ENCODE results near the gene GPER1. TPM values are rescaled to one million over a fixed set of nuclear protein-coding genes. Genes with fewer than 3 reads are reported as not detected.
A peak's percentile ranks its signal among the peaks of the same experiment; 100 is the strongest.
"Not testable (repeated sequence)": the region's sequence is repeated elsewhere in the genome, so short reads cannot be mapped to it uniquely, and the experiment has no call there.

GPER1 gene
- total RNA-seq, 2 donors from 2014 or later: not detected

- not testable (repeated sequence) for H3K36me3 Mint-ChIP-seq; DNase-seq (ENCODE audit: low spot score in 2 of 2); ATAC-seq
- H3K9me3 Mint-ChIP-seq: peaks cover 0 to 10% of the 10 kb centered on the region in 2 donors
- peak overlapping the region in 1 of 2 donors; percentile 93 for H3K27ac Mint-ChIP-seq
These were observed 27.5 kb downstream of the GPER1 start for GRCh38 chr7:1115171-1116045.

- H3K36me3 Mint-ChIP-seq; DNase-seq (ENCODE audit: low spot score in 2 of 2); ATAC-seq; H3K27ac Mint-ChIP-seq: not testable (repeated sequence)
- peaks cover 0 to 10% of the 10 kb centered on the region in 2 donors for H3K9me3 Mint-ChIP-seq
These were observed 28.6 kb downstream of the GPER1 start for GRCh38 chr7:1116383-1117008.

- peaks cover 7 to 8% of the 10 kb centered on the region in 2 donors for H3K36me3 Mint-ChIP-seq
- DNase-seq (ENCODE audit: low spot score in 2 of 2) (no peak), ATAC-seq (no peak)
- peak overlapping the region; percentile 73 to 76 for H3K27ac Mint-ChIP-seq
- H3K9me3 Mint-ChIP-seq: peaks cover 0 to 10% of the 10 kb centered on the region in 2 donors
These were observed 29.5 kb downstream of the GPER1 start for GRCh38 chr7:1117321-1117928.

GRCh38 chr7:1119201-1119600 lies 31.3 kb downstream of the GPER1 start:
- ATAC-seq (no peak), DNase-seq (ENCODE audit: low spot score in 2 of 2) (no peak)
- Mint-ChIP-seq H3K9me3 (peaks cover 0 to 10% of the 10 kb centered on the region in 2 donors), H3K27ac (peak overlapping the region in 1 of 2 donors; percentile 16), H3K36me3 (peaks cover 7 to 8% of the 10 kb centered on the region in 2 donors)

- H3K27ac Mint-ChIP-seq: no peak overlapping the region
- peaks cover 0 to 10% of the 10 kb centered on the region in 2 donors for H3K9me3 Mint-ChIP-seq
- DNase-seq (ENCODE audit: low spot score in 2 of 2): no peak
- no peak for ATAC-seq
- H3K36me3 Mint-ChIP-seq: peaks cover 7 to 8% of the 10 kb centered on the region in 2 donors
These were observed 32.9 kb downstream of the GPER1 start for GRCh38 chr7:1120791-1121190.

- Mint-ChIP-seq H3K27ac (no peak overlapping the region), H3K36me3 (peaks cover 7 to 8% of the 10 kb centered on the region in 2 donors), H3K9me3 (peaks cover 0 to 7% of the 10 kb centered on the region in 2 donors)
- DNase-seq (ENCODE audit: low spot score in 2 of 2) (no peak), ATAC-seq (no peak)
These were observed 33.6 kb downstream of the GPER1 start for GRCh38 chr7:1121476-1121875.

GRCh38 chr7:1121886-1122831 lies 34.2 kb downstream of the GPER1 start:
- H3K27ac Mint-ChIP-seq: peak overlapping the region in 1 of 2 donors; percentile 22
- no peak for ATAC-seq
- peaks cover 0 to 7% of the 10 kb centered on the region in 2 donors for H3K9me3 Mint-ChIP-seq

GRCh38 chr7:1122832-1123501 lies 35.1 kb downstream of the GPER1 start:
- no peak for DNase-seq (ENCODE audit: low spot score in 2 of 2)
- Mint-ChIP-seq H3K36me3 (peaks cover under 1% of the 10 kb centered on the region in 2 donors), H3K27ac (peak overlapping the region in 1 of 2 donors; percentile 22), H3K9me3 (no peaks in the 10 kb centered on the region)
- no peak for ATAC-seq

More at GRCh38 chr7:1121886-1122831, 34.2 kb downstream of the GPER1 start:
- H3K36me3 Mint-ChIP-seq: peaks cover 7 to 8% of the 10 kb centered on the region in 2 donors
- no peak for DNase-seq (ENCODE audit: low spot score in 2 of 2)

- ATAC-seq: no peak
- H3K36me3 Mint-ChIP-seq: no peaks in the 10 kb centered on the region
- no peaks in the 10 kb centered on the region for H3K9me3 Mint-ChIP-seq
- no peak for DNase-seq (ENCODE audit: low spot score in 2 of 2)
- H3K27ac Mint-ChIP-seq: no peak overlapping the region
These were observed 35.8 kb downstream of the GPER1 start for GRCh38 chr7:1123715-1124114.

- DNase-seq (ENCODE audit: low spot score in 2 of 2) (no peak), ATAC-seq (no peak)
- Mint-ChIP-seq H3K27ac (no peak overlapping the region), H3K36me3 (no peaks in the 10 kb centered on the region), H3K9me3 (no peaks in the 10 kb centered on the region)
These were observed 36.3 kb downstream of the GPER1 start for GRCh38 chr7:1124164-1124563.

- DNase-seq (ENCODE audit: low spot score in 2 of 2): no peak
- no peak for ATAC-seq
- Mint-ChIP-seq H3K27ac (no peak overlapping the region), H3K9me3 (no peaks in the 10 kb centered on the region), H3K36me3 (no peaks in the 10 kb centered on the region)
These were observed 37.1 kb downstream of the GPER1 start for GRCh38 chr7:1124816-1125602.

- Mint-ChIP-seq H3K27ac (no peak overlapping the region), H3K36me3 (no peaks in the 10 kb centered on the region), H3K9me3 (no peaks in the 10 kb centered on the region)
- DNase-seq (ENCODE audit: low spot score in 2 of 2): no peak
- no peak for ATAC-seq
These were observed 37.7 kb downstream of the GPER1 start for GRCh38 chr7:1125603-1125969.

- no peak for DNase-seq (ENCODE audit: low spot score in 2 of 2)
- H3K27ac Mint-ChIP-seq: no peak overlapping the region
- peaks cover 4 to 5% of the 10 kb centered on the region in 2 donors for H3K36me3 Mint-ChIP-seq
- ATAC-seq: no peak
- H3K9me3 Mint-ChIP-seq: no peaks in the 10 kb centered on the region
These were observed 39.1 kb downstream of the GPER1 start for GRCh38 chr7:1127001-1127400.

GRCh38 chr7:1129431-1129830 lies 41.5 kb downstream of the GPER1 start:
- Mint-ChIP-seq H3K9me3 (no peaks in the 10 kb centered on the region), H3K27ac (no peak overlapping the region), H3K36me3 (peaks cover 5 to 7% of the 10 kb centered on the region in 2 donors)
- ATAC-seq (no peak), DNase-seq (ENCODE audit: low spot score in 2 of 2) (no peak)
